AG04450 (cell line): ENCODE measurements around the gene TNFRSF1A. TPM values are rescaled to one million over a fixed set of nuclear protein-coding genes. Genes with fewer than 3 reads are reported as not detected.
"Not testable (repeated sequence)": the region's sequence is repeated elsewhere in the genome, so short reads cannot be mapped to it uniquely, and the experiment has no call there.

Experiments
- CTCF ChIA-PET: fragments of 300-600, 350-600 bp; formaldehyde crosslinking; extraction: SDS; loops from one replicate; lab custom pipeline; 2022; ENCODE audit warnings: antibody characterized with exemption, inconsistent platforms; lab: Charles Lee
- POLR2A ChIA-PET: fragments of 350-600 bp; formaldehyde crosslinking; extraction: SDS; loops from one replicate; lab custom pipeline; 2021; ENCODE audit warnings: antibody characterized with exemption, inconsistent platforms; lab: Yijun Ruan, JAX
- DNase-seq: peaks from one replicate; pipeline ENCODE4 v3.0.0-alpha.2; 2011; ENCODE audit warnings: low read depth, low spot score
- H3K27ac ChIP-seq: one replicate; pipeline ENCODE4 v1.5.1; 2012; ENCODE audit warnings: low read depth, low read length, control low read depth
- H3K27me3 ChIP-seq: one replicate; pipeline ENCODE4 v1.6.0; 2012; ENCODE audit warnings: low read length; ENCODE audit not compliant: control insufficient read depth, insufficient read depth
- H3K4me3 ChIP-seq: 2 replicates; pipeline ENCODE4 v1.5.1; 2011; ENCODE audit warnings: mild to moderate bottlenecking, low read depth, low read length, control low read depth
- H3K9me3 ChIP-seq: 2 replicates; pipeline ENCODE4 v1.5.1; 2012; ENCODE audit warnings: low read length; ENCODE audit not compliant: control insufficient read depth, insufficient read depth
- CTCF ChIP-seq: IDR thresholded peaks from 2 replicates; pipeline ENCODE4 v1.5.1; 2011; ENCODE audit warnings: low read depth, low read length, control low read depth, inconsistent platforms
- polyA plus RNA-seq: library from polyadenylated mRNA; depleted of rRNA; stranded (reverse); fragments of >200 nt; gene quantifications from 2 replicates; pipeline ENCODE4 v1.2.3, GENCODE V29; 2011

Gene TNFRSF1A
- polyA plus RNA-seq, 1 experiment, result 231 TPM

- no peak overlapping the region for H3K4me3 ChIP-seq
- ChIA-PET CTCF (interaction anchor here (0.9 kb wide), 1 partner anchor 31 kb away, joined by 3 read pairs; no protein-coding TSS in a partner anchor), POLR2A (interaction anchor here (1.2 to 2.7 kb wide), 3 partner anchors 11 to 124 kb away, joined by 6 to 19 read pairs (median 7); partner anchors contain the start of genes LTBR and VAMP1)
- DNase-seq, result no peak
- H3K9me3 ChIP-seq, result peaks cover 7% of the 10 kb centered on the region; the same call in 1 of the 2 replicates
- TF ChIP-seq CTCF, result no peak
- no peaks in the 10 kb centered on the region for H3K27me3 ChIP-seq
- H3K27ac ChIP-seq, result no peak overlapping the region
These were observed 4.5 kb upstream of the TNFRSF1A start for GRCh38 chr12:6346235-6346832.

- Histone ChIP-seq H3K27me3 (no peaks in the 10 kb centered on the region), H3K27ac (peak overlapping the region; percentile 11), H3K9me3 (peaks cover 7% of the 10 kb centered on the region; the same call in 1 of the 2 replicates), H3K4me3 (no peak overlapping the region)
- TF ChIP-seq CTCF, result no peak
- peak; percentile 81 for DNase-seq
- ChIA-PET CTCF (interaction anchor here (0.7 to 0.9 kb wide), 2 partner anchors 22 to 32 kb away, joined by 3 read pairs; no protein-coding TSS in a partner anchor), POLR2A (interaction anchor here (0.9 to 2.7 kb wide), 4 partner anchors 10 to 125 kb away, joined by 4 to 19 read pairs (median 6); partner anchors contain the start of genes LTBR and VAMP1)
These were observed 3.6 kb upstream of the TNFRSF1A start for GRCh38 chr12:6345319-6346091.

GRCh38 chr12:6344101-6344660 lies 2.3 kb upstream of the TNFRSF1A start:
- H3K27ac ChIP-seq, H3K27me3 ChIP-seq, H3K4me3 ChIP-seq, H3K9me3 ChIP-seq, DNase-seq: not testable (repeated sequence)
- CTCF ChIA-PET, result interaction anchor here (0.9 to 1.5 kb wide), 2 partner anchors 20 to 121 kb away, joined by 4 to 7 read pairs; no protein-coding TSS in a partner anchor
- POLR2A ChIA-PET, result interaction anchor here (0.9 to 2.7 kb wide), 2 partner anchors 8 to 190 kb away, joined by 6 to 19 read pairs; partner anchors contain the start of gene GAPDH

GRCh38 chr12:6343518-6343917 lies 1.6 kb upstream of the TNFRSF1A start:
- Histone ChIP-seq H3K27ac (no peak overlapping the region), H3K4me3 (no peak overlapping the region), H3K27me3 (no peaks in the 10 kb centered on the region), H3K9me3 (peaks cover 7% of the 10 kb centered on the region; the same call in 1 of the 2 replicates)
- DNase-seq, result no peak
- CTCF ChIA-PET, result interaction anchor here (0.9 to 1.5 kb wide), 2 partner anchors 21 to 121 kb away, joined by 4 to 7 read pairs; no protein-coding TSS in a partner anchor
- POLR2A ChIA-PET, result interaction anchor here (0.9 to 2.7 kb wide), 2 partner anchors 8 to 191 kb away, joined by 6 to 19 read pairs; partner anchors contain the start of gene GAPDH
- no peak for TF ChIP-seq CTCF
